Keratinocyte (primary cell): ENCODE measurements around the gene WTIP.

Source experiments
- CTCF ChIP-seq, 3 experiments: IDR thresholded peaks in 1 of 3; conservative IDR thresholded peaks in 1 of 3; optimal IDR thresholded peaks in 1 of 3; 2 replicates in 2 of 3; 3 replicates in 1 of 3; pipeline versions ENCODE3 to v1.5.1; 2011; ENCODE audit warnings: low read length in 3 of 3, mild to moderate bottlenecking in 3 of 3, moderate library complexity in 2 of 3, control low read depth in 1 of 3, inconsistent platforms in 1 of 3; ENCODE audit not compliant: insufficient read depth in 2 of 3; ENCODE audit errors: extremely low read depth in 1 of 3
- EZH2 ChIP-seq: IDR thresholded peaks from one replicate; pipeline ENCODE4 v1.6.1; 2012; ENCODE audit warnings: inconsistent platforms, mild to moderate bottlenecking, low read length, moderate library complexity

- TF ChIP-seq CTCF (optimal IDR thresholded peaks at IDR 0.05 in 1 of 3, IDR thresholded peaks at IDR 0.05 in 1 of 3, conservative IDR thresholded peaks at IDR 0.05 in 1 of 3; ENCODE audit: extremely low read depth in 1 of 3, insufficient read depth in 2 of 3, low read length in 3 of 3), result no peak
- no peak for TF ChIP-seq EZH2
These were observed 5.5 kb upstream of the WTIP start for GRCh38 chr19:34475975-34476594.
